GM18909 (cell line): ENCODE data around the gene MINAR1.

Experiments used
- ATAC-seq: cut with Tn5 transposase; IDR thresholded peaks from one replicate; pipeline ENCODE4 v1.9.1; 2021; ENCODE audit warnings: mild to moderate bottlenecking; ENCODE audit not compliant: unreplicated experiment, poor library complexity

Gene MINAR1

DNA sequence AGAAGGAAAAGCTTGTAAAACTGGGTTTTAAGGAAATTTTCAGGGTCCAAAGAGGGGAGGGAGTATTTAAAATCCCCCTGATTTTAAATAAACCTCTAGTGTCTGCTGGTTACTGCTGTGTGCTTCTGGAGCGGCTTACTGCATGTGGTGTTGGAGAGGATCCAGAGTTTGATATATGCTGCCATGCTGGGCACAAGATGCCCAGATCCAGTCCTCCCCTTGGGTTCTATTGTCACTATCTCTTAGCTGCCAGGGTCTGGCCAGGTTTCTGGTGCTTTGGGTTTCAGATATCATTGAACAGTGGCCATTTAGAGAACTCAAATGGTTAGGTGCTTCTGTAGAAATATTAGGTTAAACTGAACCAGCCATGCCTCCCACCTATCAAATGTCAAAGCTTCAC is 27.5 kb downstream of the MINAR1 start:
- no peak for ATAC-seq

- no peak for ATAC-seq
These were observed 31.1 kb downstream of the MINAR1 start for GRCh38 chr15:79463043-79463780.

GRCh38 chr15:79463781-79464270 is 31.7 kb downstream of the MINAR1 start:
- no peak for ATAC-seq

DNA sequence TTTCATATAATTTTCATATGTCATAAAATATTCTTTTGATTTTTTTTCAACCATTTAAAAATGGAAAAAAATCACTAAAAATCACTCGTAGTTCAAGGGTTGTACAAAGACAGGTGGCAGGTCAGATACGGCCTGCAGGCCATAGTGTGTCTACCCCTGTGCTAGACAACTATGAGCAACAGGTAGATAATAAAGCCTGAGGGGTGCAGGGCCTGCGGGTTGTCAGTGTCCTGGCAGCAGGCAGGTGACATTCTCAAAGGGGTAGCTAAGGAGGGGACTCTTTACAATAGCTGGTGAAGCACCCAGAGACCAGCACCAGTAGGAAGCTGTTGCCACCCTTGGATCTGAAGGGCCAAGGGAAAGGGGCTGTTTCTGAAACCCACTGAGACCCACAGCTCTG is 34.4 kb downstream of the MINAR1 start:
- ATAC-seq = no peak

DNA sequence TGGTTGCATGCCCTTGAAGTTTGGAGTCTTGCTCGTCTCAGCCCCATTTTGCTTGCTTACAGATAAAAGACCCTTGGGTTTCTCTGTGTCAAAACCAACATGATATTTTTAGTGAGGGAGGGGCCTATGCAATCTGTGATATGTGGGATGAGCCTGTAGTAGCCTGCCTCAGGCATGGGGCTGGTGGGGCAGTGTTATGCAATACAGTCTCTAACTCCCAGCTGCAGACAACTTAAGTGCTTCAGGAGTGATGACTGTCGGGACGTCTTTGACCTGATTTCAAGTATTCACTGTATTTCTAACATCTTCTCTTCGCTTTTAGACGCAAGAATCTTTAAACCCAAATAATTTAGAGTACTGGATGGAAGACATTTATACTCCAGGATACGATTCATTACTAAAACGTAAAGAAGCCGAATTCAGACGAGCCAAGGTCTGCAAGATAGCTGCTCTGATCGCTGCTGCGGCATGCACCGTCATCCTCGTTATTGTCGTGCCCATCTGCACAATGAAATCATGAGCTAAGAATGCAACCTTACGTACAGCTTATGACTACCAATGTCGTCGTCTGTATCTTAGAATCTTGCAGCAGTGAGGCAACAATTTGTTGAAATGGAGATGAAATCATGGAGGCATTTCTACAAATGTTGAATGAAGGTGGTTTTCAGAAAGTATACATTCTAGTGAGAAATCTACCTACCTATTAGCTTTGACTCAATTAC is 35.9 kb downstream of the MINAR1 start:
- no peak for ATAC-seq

- ATAC-seq = no peak
These were observed 40.3 kb downstream of the MINAR1 start for GRCh38 chr15:79472446-79472845.

- no peak for ATAC-seq
These were observed 42.1 kb downstream of the MINAR1 start for GRCh38 chr15:79474252-79474651.

- no peak for ATAC-seq
These were observed 43.2 kb downstream of the MINAR1 start for GRCh38 chr15:79475306-79475705.

DNA sequence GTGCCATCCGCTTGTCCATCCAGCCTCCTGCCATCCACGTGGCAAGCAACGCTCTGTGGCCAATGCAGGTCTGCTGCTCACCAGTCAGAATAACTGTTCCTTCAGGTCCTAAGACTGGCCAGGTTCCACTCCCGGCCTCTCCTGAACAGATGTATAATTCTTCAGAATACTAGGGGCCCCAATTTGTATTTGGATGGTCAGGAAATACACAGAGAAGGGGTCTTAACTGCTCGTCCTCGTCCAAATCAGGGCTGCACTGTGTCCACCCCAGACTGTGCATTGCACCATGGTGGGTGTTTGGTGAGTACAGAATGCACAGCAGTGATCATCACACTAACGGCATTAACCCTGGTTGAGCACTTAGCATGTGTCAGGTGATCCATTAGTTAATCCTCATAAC is 46.0 kb downstream of the MINAR1 start:
- ATAC-seq = no peak

- ATAC-seq = no peak
These were observed 47.5 kb downstream of the MINAR1 start for GRCh38 chr15:79479616-79480015.

- no peak for ATAC-seq
These were observed 49.7 kb downstream of the MINAR1 start for GRCh38 chr15:79481793-79482192.
